HL-60/S4 treated with phorbol 12-myristate 13-acetate at 8.2 ng/mL for 4 days and 3 days (cell line): ENCODE results near the gene NETO1.

Experiments
- in situ Hi-C: fragments of 300-500 bp; cut with MboI; formaldehyde crosslinking; loops from 2 replicates; pipeline ENCODE4 v1.15.0; 2022; ENCODE audit warnings: low sequenced_read_pairs

Gene NETO1

DNA sequence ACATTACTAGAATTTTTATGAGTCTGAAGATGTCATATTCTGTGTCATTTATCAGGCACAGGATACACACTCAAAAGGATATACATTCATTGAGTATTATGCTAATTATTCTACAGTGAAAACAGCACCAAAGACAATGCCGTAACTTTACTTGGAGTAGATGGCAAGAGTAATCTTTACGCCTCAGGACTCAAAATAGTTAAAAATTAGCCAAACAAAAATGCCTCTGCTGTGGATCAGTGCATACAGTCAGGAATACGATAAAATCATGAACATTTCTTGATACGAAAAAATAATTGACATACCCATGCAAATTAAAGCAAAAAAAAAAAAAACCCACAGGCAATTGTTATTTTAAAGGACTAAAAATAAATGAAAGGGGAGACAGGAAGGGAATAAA lies 129.7 kb downstream of the NETO1 start:
- in situ Hi-C loops: no loop called here

DNA sequence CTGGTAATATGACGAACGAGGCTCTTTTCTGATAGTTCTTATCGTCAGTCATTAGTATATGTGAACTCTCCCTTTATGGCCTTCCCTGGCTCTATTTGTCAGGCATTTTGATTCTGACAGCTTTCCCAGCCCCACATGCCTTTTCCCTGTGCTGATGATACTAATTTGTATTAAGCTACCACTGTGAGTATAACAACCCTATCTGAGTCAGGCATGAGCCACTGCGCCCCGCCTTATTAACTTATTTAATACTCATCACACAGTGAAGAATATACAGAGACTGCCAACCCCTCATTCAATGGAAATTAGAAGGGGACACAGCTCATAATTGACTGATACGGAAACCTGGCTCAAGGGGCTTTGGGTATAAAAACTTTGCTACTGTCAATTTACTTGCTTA lies 140.0 kb downstream of the NETO1 start:
- in situ Hi-C loops: no loop called here

DNA sequence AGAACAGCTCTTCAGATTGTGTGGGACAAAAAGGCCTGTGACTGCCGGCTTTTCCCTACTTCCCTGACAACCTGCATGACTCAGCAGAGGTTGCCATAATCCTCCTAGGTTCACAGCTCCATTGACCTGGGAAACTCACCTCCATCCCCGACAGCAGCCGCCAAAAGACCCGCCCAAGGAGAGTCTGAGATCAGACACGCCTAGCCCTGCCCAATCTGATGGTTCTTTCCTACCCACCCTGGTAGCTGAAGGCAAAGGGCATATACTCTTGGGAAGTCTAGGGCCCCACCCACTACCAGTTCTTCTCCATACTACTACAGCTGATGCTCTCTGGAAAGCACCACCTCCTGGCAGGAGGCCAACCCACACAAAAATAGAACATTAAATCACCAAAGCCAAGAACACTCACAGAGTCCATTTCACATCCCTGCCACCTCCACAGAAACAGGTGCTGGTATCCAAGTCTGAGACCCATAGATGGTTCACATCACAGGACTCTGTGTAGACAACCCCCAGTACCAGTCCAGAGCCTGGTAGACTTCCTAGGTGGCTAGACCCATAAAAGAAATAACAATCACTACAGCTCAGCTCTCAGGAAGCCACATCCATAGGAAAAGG lies 140.6 kb downstream of the NETO1 start:
- in situ Hi-C loops: no loop called here

DNA sequence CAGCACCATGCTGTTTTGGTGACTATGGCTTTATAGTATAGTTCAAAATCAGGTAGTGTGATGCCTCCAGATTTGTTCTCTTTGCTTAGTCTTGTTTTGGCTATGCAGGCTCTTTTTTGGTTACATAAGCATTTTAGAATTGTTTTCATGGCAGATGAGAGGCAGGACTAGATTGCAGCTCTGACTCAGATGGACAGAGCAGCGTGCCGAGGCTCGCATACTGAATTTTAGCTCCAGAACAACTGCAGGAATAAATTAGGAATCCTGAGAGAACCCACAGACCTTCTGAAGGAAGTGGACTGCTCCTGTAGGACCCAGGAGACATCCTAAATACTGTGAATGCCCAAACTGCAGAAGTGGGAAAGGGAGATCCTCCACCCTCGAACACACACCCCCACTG lies 141.6 kb downstream of the NETO1 start:
- in situ Hi-C loops: no loop called here

DNA sequence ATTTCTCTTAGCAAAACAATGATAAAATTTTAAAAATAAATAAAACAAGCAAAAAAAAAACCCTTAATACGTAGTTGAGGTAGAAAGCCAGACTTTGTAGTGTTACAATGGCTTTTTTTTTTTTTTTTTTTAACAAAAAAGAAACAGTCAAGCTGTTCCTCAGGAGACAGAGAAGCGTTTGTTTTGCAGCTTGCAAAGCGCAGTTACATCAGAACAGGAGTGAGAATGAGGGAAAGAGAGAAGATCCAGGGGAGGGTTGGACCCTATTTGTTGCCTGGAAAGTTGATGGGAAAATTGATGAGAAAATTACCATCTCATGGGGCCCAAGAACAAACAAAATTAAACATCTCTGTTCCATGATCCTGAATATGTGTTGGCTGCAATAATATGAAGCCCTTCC lies 146.5 kb downstream of the NETO1 start:
- in situ Hi-C loops: no loop called here

DNA sequence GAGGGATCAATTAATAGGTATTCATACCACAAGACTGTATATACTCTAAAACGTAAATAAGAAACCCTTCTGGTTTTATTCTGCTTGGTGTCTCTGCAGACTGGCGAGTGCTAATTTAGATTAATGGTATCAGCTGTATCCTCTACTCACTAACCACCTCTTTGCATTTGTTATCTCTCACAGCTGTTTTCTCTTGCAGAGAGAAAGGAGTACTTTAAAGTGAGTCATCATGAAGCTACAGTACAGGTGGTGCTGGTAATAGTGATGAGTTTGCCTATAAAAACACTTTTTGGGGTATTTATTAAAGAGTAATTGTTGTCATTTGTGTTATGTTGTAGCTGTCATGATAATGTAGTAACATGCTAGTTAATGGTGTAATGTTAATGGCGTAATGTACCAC lies 147.7 kb downstream of the NETO1 start:
- in situ Hi-C loops: no loop called here

DNA sequence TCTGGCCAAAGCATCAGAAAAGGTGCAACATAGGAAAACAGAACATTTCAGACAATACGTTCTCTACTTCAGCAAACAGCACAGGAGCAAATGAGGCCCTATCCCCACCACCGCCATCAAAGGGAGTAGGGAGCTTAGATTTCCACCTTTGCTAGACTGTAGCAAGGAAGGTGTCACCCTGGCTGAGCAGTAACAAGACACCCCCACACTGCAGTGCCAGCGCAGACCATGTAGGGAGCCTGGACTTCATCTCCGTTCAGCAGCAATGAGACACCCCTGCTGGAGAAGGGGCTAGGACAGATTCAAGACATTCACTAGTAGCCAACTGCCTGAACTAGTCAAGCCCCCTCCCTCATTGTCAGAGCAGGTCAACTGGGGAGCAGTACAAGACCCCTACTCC lies 163.6 kb downstream of the NETO1 start:
- in situ Hi-C loops: no loop called here

DNA sequence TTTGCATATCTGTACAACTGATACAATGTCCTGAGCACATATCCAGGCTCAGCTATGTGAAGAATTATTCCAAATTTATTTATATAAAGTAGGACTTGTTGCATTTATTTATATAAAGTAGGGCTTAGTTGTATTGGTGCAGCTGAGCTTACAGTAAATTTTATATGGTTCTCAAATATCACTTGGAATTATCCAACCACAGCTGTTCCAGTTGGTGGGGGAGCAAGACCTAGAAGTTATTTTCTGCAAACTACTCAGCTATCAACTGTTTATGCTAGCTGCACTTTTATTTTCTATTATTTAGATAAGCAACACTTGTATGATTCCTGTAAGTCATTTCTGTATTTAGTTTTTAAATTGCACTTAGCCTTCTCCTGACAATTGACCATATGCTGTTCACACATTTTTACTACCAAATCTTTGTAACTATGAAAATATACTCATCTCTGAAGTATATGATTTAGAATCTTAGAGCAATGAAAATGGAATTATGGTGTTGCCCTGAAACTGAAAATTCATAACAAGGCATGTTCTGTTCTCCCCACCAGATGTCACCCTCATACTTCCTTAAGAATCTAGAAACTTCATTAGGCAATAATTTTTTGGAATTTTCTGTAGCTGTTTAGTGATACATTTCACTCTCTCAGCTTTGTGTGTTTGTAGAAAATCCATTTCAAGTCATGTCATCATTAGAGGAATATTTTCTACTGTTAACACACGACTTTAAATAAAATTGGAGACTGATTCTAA lies 166.7 kb downstream of the NETO1 start:
- in situ Hi-C loops: no loop called here

DNA sequence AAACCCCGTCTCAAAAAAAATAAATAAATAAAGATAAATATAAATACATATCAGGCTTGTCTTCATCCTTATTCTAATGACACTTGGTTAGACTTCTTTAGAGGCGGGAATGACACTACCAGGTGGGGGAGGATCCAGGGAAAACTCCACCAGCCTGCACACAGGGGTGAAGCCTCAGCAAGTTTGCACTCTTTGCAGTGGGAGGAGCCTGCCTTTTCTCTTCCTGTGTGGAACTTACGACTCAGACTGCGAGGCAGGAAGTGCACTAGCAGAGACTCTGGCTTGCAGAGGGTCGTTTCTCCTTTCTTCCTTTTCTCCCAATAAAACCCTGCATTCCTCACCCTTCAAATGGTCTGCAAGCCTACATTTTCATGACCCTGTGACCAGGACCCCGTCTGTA lies 170.1 kb downstream of the NETO1 start:
- in situ Hi-C loops: no loop called here

DNA sequence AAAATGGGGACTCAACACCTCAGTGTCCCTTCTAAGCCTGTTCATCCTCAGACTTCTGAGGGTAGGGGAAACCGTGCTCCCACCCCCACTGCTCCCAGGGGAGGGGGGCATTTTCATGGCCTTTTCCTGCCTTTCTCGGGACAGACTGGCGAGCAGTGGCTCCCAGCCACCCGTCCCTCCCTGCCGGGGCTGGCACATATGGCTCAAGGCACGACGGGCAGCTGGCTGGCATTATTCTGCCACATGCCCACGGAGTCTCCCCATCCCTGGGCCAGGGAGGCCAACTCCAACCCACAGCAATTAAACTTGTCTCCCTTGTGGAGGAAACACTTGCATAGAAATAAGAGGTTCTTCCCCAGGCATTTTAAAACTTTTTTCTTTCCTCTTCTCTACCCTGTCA lies 175.2 kb downstream of the NETO1 start:
- in situ Hi-C loops: no loop called here
